ENCODE results near the gene ACSM6.
"Not testable (repeated sequence)": the region's sequence is repeated elsewhere in the genome, so short reads cannot be mapped to it uniquely, and the experiment has no call there.

ACSM6 gene

GRCh38 chr10:95214793-95215192 lies 20.8 kb downstream of the ACSM6 start:
- no peak for DNase-seq (ENCODE audit: low spot score)

GRCh38 chr10:95217476-95217875 lies 23.4 kb downstream of the ACSM6 start:
- DNase-seq (ENCODE audit: low spot score) = no peak

- no peak for DNase-seq (ENCODE audit: low spot score)
Observed at GRCh38 chr10:95220539-95220938, 26.5 kb downstream of the ACSM6 start.

GRCh38 chr10:95221124-95221523 lies 27.1 kb downstream of the ACSM6 start:
- DNase-seq (ENCODE audit: low spot score) = no peak

GRCh38 chr10:95225136-95225535 lies 31.1 kb downstream of the ACSM6 start:
- no peak for DNase-seq (ENCODE audit: low spot score)

- DNase-seq (ENCODE audit: low spot score) = not testable (repeated sequence)
Observed at GRCh38 chr10:95228934-95229723, 35.1 kb downstream of the ACSM6 start.

GRCh38 chr10:95229724-95230627 lies 35.9 kb downstream of the ACSM6 start:
- DNase-seq (ENCODE audit: low spot score) = no peak

GRCh38 chr10:95230677-95231586 lies 36.9 kb downstream of the ACSM6 start:
- peak; percentile 76 for DNase-seq (ENCODE audit: low spot score)

- DNase-seq (ENCODE audit: low spot score) = no peak
Observed at GRCh38 chr10:95233377-95234034, 39.5 kb downstream of the ACSM6 start.

GRCh38 chr10:95234951-95235350 lies 40.9 kb downstream of the ACSM6 start:
- no peak for DNase-seq (ENCODE audit: low spot score)

GRCh38 chr10:95235676-95236067 lies 41.6 kb downstream of the ACSM6 start:
- no peak for DNase-seq (ENCODE audit: low spot score)

GRCh38 chr10:95236068-95236903 lies 42.2 kb downstream of the ACSM6 start:
- no peak for DNase-seq (ENCODE audit: low spot score)

GRCh38 chr10:95237376-95238170 lies 43.5 kb downstream of the ACSM6 start:
- no peak for DNase-seq (ENCODE audit: low spot score)

- not testable (repeated sequence) for DNase-seq (ENCODE audit: low spot score)
Observed at GRCh38 chr10:95240096-95240495, 46.1 kb downstream of the ACSM6 start.

GRCh38 chr10:95240811-95241210 lies 46.8 kb downstream of the ACSM6 start:
- DNase-seq (ENCODE audit: low spot score) = no peak

- no peak for DNase-seq (ENCODE audit: low spot score)
Observed at GRCh38 chr10:95241533-95241932, 47.5 kb downstream of the ACSM6 start.

- no peak for DNase-seq (ENCODE audit: low spot score)
Observed at GRCh38 chr10:95242581-95243317, 48.7 kb downstream of the ACSM6 start.

- DNase-seq (ENCODE audit: low spot score) = no peak
Observed at GRCh38 chr10:95243318-95243617, 49.2 kb downstream of the ACSM6 start.

GRCh38 chr10:95244152-95244551 lies 50.1 kb downstream of the ACSM6 start:
- DNase-seq (ENCODE audit: low spot score) = no peak
